ENCODE data around the gene SCUBE3.

The SCUBE3 gene

GRCh38 chr6:35242906-35243305 is 29.1 kb downstream of the SCUBE3 start:
- no peak for DNase-seq

DNA sequence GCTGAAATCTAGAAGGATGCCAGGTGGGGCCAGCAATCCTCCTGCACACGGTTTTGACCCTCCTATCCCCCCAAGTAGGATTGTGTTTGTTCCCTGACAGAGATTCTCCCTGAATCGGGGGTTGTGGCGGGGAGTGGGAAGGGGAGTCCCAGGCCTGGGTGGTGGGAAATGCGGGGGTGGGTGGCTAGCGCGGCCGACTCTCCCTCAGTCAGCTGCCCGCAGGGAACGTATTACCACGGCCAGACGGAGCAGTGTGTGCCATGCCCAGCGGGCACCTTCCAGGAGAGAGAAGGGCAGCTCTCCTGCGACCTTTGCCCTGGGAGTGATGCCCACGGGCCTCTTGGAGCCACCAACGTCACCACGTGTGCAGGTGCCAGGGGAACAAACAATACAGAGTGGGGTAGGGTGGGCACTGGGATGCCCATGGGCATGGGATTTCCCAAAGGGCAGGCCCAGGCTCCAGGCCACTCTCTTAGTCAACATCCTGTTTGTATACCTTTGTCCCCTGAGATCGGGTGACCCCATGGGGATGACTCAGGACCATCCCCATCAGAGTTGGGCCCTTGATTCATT is 29.7 kb downstream of the SCUBE3 start:
- no peak for DNase-seq

DNA sequence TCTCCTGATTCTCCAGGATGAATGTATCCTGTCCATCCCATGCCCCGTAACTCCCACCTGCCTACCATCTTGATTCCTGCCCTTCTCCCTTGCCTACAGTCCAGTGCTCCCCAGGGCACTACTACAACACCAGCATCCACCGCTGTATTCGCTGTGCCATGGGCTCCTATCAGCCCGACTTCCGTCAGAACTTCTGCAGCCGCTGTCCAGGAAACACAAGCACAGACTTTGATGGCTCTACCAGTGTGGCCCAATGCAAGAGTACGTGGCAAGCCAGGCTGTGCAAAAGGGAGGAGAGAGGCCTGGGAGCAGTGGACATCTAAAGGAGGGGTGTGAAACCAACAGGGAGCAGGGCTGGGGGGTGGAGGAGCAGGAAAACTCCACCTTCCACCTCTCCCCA is 30.8 kb downstream of the SCUBE3 start:
- DNase-seq = no peak

GRCh38 chr6:35247642-35248231 is 34.0 kb downstream of the SCUBE3 start:
- no peak for DNase-seq

DNA sequence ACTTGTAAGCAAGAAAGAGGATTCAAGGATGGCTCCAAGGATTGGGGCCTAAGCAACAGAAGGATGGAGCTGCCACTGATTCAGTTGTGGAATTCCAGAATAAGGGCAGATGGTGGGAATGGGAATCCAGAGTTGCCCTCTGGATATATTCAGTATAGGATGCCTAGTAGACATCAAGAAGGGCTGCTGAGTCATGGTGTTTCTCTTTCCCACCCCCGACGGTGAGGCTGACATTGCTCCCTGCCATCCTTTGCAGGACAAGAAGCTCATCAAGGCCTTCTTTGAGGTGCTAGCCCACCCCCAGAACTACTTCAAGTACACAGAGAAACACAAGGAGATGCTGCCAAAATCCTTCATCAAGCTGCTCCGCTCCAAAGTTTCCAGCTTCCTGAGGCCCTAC is 34.5 kb downstream of the SCUBE3 start:
- no peak for DNase-seq

- no peak for DNase-seq
These were observed 35.2 kb downstream of the SCUBE3 start for GRCh38 chr6:35248965-35249364.

DNA sequence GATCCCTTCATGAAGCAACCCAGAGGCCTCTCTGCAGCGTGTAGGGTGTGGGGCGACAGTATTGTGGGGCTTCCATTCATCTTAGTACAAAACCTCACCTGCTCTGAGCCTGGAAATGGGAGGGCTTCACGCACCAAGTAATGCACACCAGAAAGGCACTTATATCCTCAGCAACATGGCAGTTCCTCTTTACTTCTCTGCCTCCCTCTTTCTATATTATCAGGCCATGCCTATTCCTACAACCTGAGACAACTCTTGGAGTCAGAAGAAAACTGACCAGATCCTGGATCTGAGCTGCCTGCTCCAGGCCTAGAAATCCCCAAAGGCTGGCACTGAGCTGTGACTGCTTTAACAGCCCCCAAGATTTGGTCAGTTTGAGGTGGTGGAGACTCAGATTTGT is 38.2 kb downstream of the SCUBE3 start:
- DNase-seq = no peak

GRCh38 chr6:35253249-35253648 is 39.5 kb downstream of the SCUBE3 start:
- DNase-seq = no peak

DNA sequence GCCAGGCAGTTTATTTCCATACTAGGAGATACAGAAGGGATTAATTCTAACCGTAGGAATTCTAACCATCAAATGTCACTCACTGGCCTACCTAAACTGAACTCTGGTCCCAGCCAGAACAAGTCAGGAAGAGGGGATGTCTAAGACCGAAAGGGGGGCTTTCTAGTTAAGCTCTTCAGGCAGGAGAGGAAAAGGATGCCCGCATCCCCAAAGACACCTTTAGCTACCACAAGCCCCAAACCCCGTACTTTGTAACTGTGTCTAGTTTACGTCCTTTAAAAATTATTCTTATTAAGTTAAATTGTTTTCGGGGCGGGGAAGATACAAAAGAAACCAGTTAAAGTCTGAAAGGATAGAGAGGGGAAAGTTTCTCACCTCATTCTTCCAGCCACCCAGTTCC is 44.6 kb downstream of the SCUBE3 start:
- no peak for DNase-seq

DNA sequence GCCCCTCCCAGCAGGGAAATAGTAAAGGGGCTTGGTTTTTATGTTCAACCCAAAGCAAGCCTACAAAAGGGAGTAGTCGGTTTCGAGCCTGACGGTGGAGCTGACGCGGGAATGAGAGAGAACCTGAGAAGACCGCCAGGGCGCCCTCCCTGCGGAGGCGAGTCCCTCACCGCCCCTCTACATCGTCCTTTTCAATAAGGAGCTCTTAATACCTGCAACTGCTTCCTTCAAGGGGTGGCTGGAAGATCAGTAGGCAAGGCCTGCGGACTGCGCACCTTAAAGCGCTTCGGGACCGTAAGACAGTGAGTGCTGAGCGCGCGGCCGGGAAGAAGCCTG is 45.1 kb downstream of the SCUBE3 start:
- DNase-seq = no peak

GRCh38 chr6:35259194-35259947 is 45.6 kb downstream of the SCUBE3 start, which contains the start of gene ZNF76:
Gene ZNF76, plus strand, starts transcription at chr6:35259735. Its CDS starts 21,417 bp downstream, at chr6:35281152.
- DNase-seq = peak; percentile 65

GRCh38 chr6:35259948-35260590 is 46.3 kb downstream of the SCUBE3 start:
- DNase-seq = no peak

DNA sequence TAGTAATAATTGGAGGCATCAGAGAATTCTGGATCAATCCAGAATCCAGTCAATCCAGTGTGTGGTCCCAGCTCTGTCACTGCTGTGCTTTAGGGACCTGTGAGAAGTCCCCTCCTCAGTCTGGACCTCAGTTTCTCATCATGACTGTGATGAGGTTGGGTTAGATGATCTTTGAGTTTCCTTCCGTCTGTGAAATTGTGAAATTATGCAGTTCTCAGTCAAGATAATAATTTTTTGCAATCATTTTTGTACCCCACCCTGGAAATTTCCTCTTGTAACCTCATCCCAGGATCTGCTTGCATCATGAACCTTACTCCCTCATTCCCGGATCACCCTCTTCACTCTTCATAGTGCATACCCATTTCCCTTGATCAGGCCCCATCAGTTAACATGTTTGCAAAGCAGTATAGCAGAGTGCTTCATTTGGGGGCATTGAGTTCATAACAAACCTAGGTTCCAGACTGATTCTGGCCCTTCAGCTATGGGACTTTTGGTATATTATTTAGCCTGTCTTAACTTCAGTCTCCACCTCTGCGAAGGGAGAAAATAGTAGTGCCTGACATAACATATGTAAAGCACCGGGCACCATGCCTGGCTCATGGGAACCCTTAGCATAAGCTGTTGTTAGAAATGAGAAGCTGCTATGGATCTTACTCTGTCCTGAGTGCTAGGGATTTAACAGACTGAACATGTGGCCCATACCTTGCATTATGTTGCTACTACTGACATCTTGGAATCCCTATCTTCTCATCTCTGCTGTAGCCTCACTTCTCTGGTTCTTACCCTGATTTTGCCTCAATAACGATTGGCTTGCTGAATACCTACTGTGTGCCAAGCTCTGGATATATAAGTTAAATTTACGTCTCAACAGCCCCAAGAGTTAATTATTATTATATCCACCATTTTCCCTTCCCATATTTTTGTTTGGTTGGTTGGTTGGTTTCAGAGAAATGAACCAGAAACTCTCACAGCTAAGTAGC is 47.1 kb downstream of the SCUBE3 start:
- no peak for DNase-seq

DNA sequence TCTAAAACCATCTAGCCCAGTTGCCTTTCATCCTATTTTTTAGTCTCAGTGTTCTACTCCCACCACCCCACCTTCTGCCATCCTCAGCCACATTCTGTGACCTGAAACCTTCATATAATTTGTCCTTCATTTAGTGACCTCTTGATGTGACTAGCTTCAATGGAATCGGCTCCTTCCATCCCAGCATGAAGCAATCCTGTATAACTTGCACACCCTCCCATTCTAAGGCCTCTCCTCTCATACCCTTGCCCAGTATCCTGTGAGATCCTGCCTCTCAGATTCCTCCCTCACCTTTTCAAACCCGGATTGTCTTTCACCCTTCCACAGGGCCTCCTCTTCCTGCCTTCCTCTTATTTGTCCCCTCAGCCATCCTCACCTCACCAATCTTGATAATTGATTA is 48.8 kb downstream of the SCUBE3 start:
- DNase-seq = no peak

- no peak for DNase-seq
These were observed 51.0 kb downstream of the SCUBE3 start for GRCh38 chr6:35264550-35265274.

DNA sequence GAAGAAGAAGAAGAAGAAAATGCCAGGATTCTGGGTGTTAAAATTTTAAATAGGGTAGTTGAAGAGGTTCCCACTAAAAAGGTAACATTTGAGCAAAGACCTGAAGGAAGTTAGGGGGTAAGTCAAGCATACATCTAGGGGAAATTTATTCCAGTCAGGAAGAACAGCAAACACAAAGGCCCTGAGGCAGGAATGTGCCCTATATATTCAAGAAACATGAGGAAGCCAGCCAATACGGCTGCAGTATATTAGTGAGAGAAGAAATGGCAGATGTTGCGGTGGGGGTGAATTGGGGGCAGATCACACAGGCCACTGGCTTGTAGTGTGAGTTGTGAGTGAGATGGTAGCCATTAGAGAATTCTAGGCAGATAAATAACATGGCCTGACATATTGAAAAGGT is 51.8 kb downstream of the SCUBE3 start:
- no peak for DNase-seq

DNA sequence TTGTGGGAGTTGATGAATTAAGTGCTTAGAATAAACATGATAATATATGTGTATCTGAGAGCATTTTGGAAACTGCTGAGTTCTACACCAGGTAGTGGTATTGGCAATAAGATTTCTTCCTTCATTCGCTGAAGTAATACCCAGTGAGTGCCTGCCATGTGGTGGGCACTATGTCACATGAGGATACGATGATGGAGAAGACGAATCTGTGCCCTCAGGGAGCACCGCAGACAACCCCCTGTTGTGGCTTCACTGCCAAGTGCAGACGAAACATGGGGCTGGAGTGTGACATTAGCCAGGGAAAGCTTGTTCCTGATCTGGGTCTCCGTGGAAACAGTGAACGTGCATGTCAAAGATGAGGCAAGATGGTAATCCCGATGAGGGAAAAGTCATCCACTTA is 53.7 kb downstream of the SCUBE3 start:
- no peak for DNase-seq

DNA sequence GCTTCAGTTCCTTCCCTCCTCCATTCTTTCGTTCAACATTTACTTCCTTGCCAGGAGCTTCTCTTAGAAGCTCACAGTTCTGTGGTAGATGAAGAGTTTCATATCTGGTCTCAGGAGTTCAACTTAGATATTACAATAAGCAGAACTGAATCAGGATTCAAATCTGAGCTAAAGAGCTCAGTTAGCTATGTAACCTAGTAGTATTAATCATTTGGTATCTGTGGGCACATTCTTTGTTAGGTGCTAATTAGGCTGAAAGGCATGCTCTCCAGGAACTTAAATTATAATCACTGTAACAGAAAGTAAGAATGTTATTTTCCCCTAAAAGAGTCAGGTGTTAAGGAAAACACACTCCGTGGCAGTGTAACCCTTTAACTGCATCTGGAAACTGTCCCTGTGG is 54.1 kb downstream of the SCUBE3 start:
- no peak for DNase-seq

GRCh38 chr6:35272005-35272404 is 58.2 kb downstream of the SCUBE3 start:
- DNase-seq = no peak

DNA sequence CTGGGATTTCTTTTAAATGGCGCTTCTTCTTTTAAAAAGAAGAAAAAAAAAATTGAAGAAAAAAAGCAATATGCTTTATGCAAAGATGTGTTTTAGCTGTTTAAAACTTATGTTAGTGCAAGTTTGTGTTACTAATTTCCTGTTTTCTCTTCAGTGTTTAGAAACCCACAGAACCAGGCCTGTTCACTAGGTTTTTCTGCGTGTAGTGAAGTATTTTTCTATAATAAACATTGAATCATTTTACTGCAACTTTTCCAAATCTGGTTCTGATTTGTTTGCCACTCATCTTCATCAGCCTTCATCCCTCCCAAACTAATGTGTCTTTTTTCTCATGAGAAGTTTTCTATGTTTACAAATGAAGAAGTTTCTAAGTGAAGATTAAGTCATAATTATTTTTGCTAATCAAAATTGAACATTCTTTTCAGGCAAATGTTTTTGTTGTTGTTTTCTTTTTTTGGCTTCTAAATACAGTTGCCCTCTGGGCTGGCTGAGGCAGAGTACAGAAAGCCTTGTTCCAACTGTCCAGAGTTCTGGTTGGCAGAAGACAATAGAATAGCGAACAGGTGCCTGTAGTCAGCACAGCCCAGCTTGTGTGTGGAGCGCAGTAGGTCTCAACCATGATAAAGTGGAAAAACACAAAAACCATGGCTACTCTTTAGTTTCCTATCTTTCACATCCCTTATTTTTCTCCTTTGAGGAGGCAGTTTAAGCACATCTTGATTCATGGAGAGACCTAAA is 60.2 kb downstream of the SCUBE3 start:
- DNase-seq = no peak

- no peak for DNase-seq
These were observed 62.0 kb downstream of the SCUBE3 start for GRCh38 chr6:35275744-35276260.
